Measurements from ENCODE around the gene PDGFC.
"Not testable (repeated sequence)": the region's sequence is repeated elsewhere in the genome, so short reads cannot be mapped to it uniquely, and the experiment has no call there.

The PDGFC gene

GRCh38 chr4:156949373-156949814 lies 22.2 kb downstream of the PDGFC start:
- DNase-seq: no peak

- no peak for DNase-seq
These were observed 22.9 kb downstream of the PDGFC start for GRCh38 chr4:156948738-156949137.

GRCh38 chr4:156948133-156948532 lies 23.5 kb downstream of the PDGFC start:
- DNase-seq: no peak

- no peak for DNase-seq
These were observed 24.8 kb downstream of the PDGFC start for GRCh38 chr4:156946516-156947424.

- no peak for DNase-seq
These were observed 26.1 kb downstream of the PDGFC start for GRCh38 chr4:156945532-156945931.

GRCh38 chr4:156942991-156943390 lies 28.6 kb downstream of the PDGFC start:
- no peak for DNase-seq

GRCh38 chr4:156941940-156942548 lies 29.6 kb downstream of the PDGFC start:
- peak; percentile 61 for DNase-seq

GRCh38 chr4:156939801-156940200 lies 31.8 kb downstream of the PDGFC start:
- no peak for DNase-seq

- DNase-seq: no peak
These were observed 32.5 kb downstream of the PDGFC start for GRCh38 chr4:156939139-156939538.

GRCh38 chr4:156934259-156934635 lies 37.4 kb downstream of the PDGFC start:
- DNase-seq: no peak

GRCh38 chr4:156933633-156934258 lies 37.9 kb downstream of the PDGFC start:
- no peak for DNase-seq

- DNase-seq: not testable (repeated sequence)
These were observed 39.2 kb downstream of the PDGFC start for GRCh38 chr4:156932360-156932759.

GRCh38 chr4:156931267-156931666 lies 40.3 kb downstream of the PDGFC start:
- DNase-seq: no peak

GRCh38 chr4:156929386-156930105 lies 42.1 kb downstream of the PDGFC start:
- no peak for DNase-seq

GRCh38 chr4:156924774-156925315 lies 46.8 kb downstream of the PDGFC start:
- DNase-seq: no peak

- DNase-seq: no peak
These were observed 48.1 kb downstream of the PDGFC start for GRCh38 chr4:156923525-156923924.

- no peak for DNase-seq
These were observed 56.4 kb downstream of the PDGFC start for GRCh38 chr4:156915221-156915620.

GRCh38 chr4:156913234-156913633 lies 58.4 kb downstream of the PDGFC start:
- no peak for DNase-seq

- no peak for DNase-seq
These were observed 62.6 kb downstream of the PDGFC start for GRCh38 chr4:156909010-156909409.

- peak; percentile 42 for DNase-seq
These were observed 65.3 kb downstream of the PDGFC start for GRCh38 chr4:156906325-156906724.

GRCh38 chr4:156901871-156902270 lies 69.7 kb downstream of the PDGFC start:
- no peak for DNase-seq

GRCh38 chr4:156898373-156899117 lies 73.1 kb downstream of the PDGFC start:
- no peak for DNase-seq
